Duodenal mucosa (tissue), 2 donors: ENCODE results near the gene OR6C3.
"Not testable (repeated sequence)": the region's sequence is repeated elsewhere in the genome, so short reads cannot be mapped to it uniquely, and the experiment has no call there.

Experiments used
- H3K27ac ChIP-seq: one replicate; pipeline ENCODE4 v1.7.0; 2013; ENCODE audit warnings: low read depth, low read length
- H3K27me3 ChIP-seq, 2 donors: one replicate each; pipeline ENCODE4 v1.7.0; 2013; ENCODE audit warnings: low read length in 2 of 2, control low read depth in 1 of 2; ENCODE audit not compliant: insufficient read depth in 2 of 2, control insufficient read depth in 1 of 2
- H3K36me3 ChIP-seq, 2 donors: one replicate each; pipeline ENCODE4 v1.7.0; 2013; ENCODE audit warnings: low read length in 2 of 2, control low read depth in 1 of 2; ENCODE audit not compliant: insufficient read depth in 2 of 2, control insufficient read depth in 1 of 2
- H3K4me1 ChIP-seq, 2 donors: one replicate each; pipeline ENCODE4 v1.7.0; 2013; ENCODE audit warnings: low read length in 2 of 2, control low read depth in 1 of 2; ENCODE audit not compliant: insufficient read depth in 2 of 2, control insufficient read depth in 1 of 2
- H3K4me3 ChIP-seq, 2 donors: one replicate each; pipeline ENCODE4 v1.7.0; 2013; ENCODE audit warnings: low read length in 2 of 2, low read depth in 1 of 2
- H3K9ac ChIP-seq, 2 donors: one replicate each; pipeline ENCODE4 v1.7.0; 2013; ENCODE audit warnings: low read length in 2 of 2, low read depth in 1 of 2
- H3K9me3 ChIP-seq, 2 donors: one replicate each; pipeline ENCODE4 v1.7.0; 2013; ENCODE audit warnings: low read length in 2 of 2, control low read depth in 1 of 2; ENCODE audit not compliant: control insufficient read depth in 1 of 2

Gene OR6C3

GRCh38 chr12:55330446-55330845 lies at the start of gene OR6C3:
Gene OR6C3 (plus strand): TSS chr12:55330746. CDS start chr12:55331701, 955 bp downstream.
- H3K4me3 ChIP-seq: no peak within 1 kb of the TSS
- no peaks in the 10 kb centered on the region for H3K9me3 ChIP-seq
- H3K36me3 ChIP-seq: no peaks in the 10 kb centered on the region
- H3K27ac ChIP-seq: no peak within 1 kb of the TSS
- H3K9ac ChIP-seq: no peak within 1 kb of the TSS
- H3K27me3 ChIP-seq: no peaks in the 10 kb centered on the region
- no peaks in the 10 kb centered on the region for H3K4me1 ChIP-seq

- H3K9me3 ChIP-seq: no peaks in the 10 kb centered on the region
- no peaks in the 10 kb centered on the region for H3K4me1 ChIP-seq
- H3K27ac ChIP-seq: no peak overlapping the region
- H3K36me3 ChIP-seq: no peaks in the 10 kb centered on the region
- H3K9ac ChIP-seq: no peak overlapping the region
- H3K4me3 ChIP-seq: no peak overlapping the region
- H3K27me3 ChIP-seq: no peaks in the 10 kb centered on the region
Observed at GRCh38 chr12:55280991-55281390, 49.6 kb upstream of the OR6C3 start.

DNA sequence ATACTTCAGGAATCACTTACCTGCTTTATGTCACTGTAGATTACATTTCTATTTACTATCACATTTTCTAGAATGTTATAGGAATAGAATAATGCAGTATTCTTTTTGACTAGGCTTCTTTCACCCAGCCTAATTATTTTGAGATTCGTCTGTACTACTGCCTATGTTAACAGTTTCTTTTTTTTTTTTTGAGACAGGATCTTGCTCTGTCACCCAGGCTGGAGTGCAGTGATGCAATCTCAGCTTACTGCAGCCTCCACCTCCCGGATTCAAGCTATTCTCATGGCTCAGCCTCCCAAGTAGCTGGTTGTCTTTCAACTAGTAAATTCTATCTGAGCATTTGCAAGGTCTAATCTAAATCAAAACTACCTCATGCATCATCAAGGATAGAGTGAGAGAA lies 40.5 kb upstream of the OR6C3 start:
- Histone ChIP-seq H3K27me3 (no peaks in the 10 kb centered on the region), H3K36me3 (no peaks in the 10 kb centered on the region), H3K9me3 (no peaks in the 10 kb centered on the region), H3K27ac (no peak overlapping the region), H3K9ac (no peak overlapping the region), H3K4me1 (no peaks in the 10 kb centered on the region), H3K4me3 (no peak overlapping the region)

DNA sequence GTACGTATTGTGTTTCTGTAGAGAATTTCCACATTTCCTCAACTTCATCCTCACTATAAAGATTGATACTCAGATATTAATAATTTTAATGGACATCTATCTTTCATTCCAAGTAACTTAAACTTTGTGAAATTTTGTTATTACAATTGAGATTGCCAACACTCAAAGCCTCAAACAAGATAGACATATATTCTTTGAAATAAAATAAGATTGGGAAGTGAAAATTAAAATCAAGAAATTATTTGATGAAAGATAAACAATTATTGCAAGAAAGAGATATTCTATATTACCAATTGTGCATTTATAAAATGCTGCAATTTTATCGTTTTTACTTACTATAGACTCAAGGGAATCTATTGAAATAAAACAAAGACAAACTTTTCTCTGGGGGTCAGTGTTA lies 34.1 kb upstream of the OR6C3 start, which contains the start of gene OR6C6:
Gene OR6C6, minus strand, starts transcription at position 101 of the 400 bp plus-strand sequence. CDS start 1,337 bp downstream, outside the sequence.
- no peaks in the 10 kb centered on the region for H3K27me3 ChIP-seq
- H3K27ac ChIP-seq: no peak within 1 kb of the TSS
- no peaks in the 10 kb centered on the region for H3K36me3 ChIP-seq
- H3K4me1 ChIP-seq: no peaks in the 10 kb centered on the region
- H3K9ac ChIP-seq: no peak within 1 kb of the TSS
- H3K4me3 ChIP-seq: no peak within 1 kb of the TSS
- H3K9me3 ChIP-seq: no peaks in the 10 kb centered on the region

- Histone ChIP-seq H3K9me3 (no peaks in the 10 kb centered on the region), H3K4me1 (no peaks in the 10 kb centered on the region), H3K36me3 (no peaks in the 10 kb centered on the region), H3K4me3 (no peak within 1 kb of the TSS), H3K27me3 (no peaks in the 10 kb centered on the region), H3K9ac (no peak within 1 kb of the TSS), H3K27ac (no peak within 1 kb of the TSS)
Observed at GRCh38 chr12:55314043-55314442, 16.5 kb upstream of the OR6C3 start, which contains the start of gene OR6C1. Gene OR6C1 (plus strand): TSS chr12:55314343. CDS start chr12:55320600, 6,257 bp downstream.

DNA sequence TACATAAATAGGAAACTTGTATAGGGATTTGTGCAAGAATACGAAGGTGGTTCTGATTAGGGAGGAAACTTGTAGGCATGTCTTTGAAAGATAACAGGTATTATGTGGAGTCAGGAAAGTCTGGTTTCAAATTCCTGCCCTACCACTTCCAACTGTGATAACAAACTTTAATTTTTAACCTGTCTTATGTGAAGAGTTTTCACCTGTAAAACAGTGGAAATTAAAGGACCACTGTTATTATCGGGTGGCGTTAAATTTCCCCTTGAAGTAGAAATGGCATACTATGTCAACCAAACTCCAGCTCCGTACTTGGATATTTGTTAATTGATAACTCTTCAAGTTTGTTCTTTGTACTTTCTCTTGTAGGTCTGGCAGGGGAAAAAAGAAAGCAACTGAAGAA lies 10.3 kb upstream of the OR6C3 start:
- H3K27me3 ChIP-seq: no peaks in the 10 kb centered on the region
- no peaks in the 10 kb centered on the region for H3K4me1 ChIP-seq
- H3K9ac ChIP-seq: no peak overlapping the region
- no peak overlapping the region for H3K27ac ChIP-seq
- H3K4me3 ChIP-seq: no peak overlapping the region
- no peaks in the 10 kb centered on the region for H3K36me3 ChIP-seq
- H3K9me3 ChIP-seq: no peaks in the 10 kb centered on the region

GRCh38 chr12:55325801-55326200 lies 4.7 kb upstream of the OR6C3 start:
- H3K27me3 ChIP-seq, H3K9me3 ChIP-seq, H3K4me1 ChIP-seq, H3K36me3 ChIP-seq, H3K4me3 ChIP-seq, H3K27ac ChIP-seq, H3K9ac ChIP-seq: not testable (repeated sequence)

- H3K27ac ChIP-seq: no peak overlapping the region
- no peaks in the 10 kb centered on the region for H3K27me3 ChIP-seq
- H3K4me1 ChIP-seq: no peaks in the 10 kb centered on the region
- H3K36me3 ChIP-seq: no peaks in the 10 kb centered on the region
- no peak overlapping the region for H3K4me3 ChIP-seq
- no peak overlapping the region for H3K9ac ChIP-seq
- no peaks in the 10 kb centered on the region for H3K9me3 ChIP-seq
Observed at GRCh38 chr12:55336002-55336401, 5.5 kb downstream of the OR6C3 start.

GRCh38 chr12:55355338-55355737 lies 24.8 kb downstream of the OR6C3 start:
- H3K9me3 ChIP-seq, H3K9ac ChIP-seq, H3K4me3 ChIP-seq, H3K27ac ChIP-seq, H3K4me1 ChIP-seq, H3K27me3 ChIP-seq, H3K36me3 ChIP-seq: not testable (repeated sequence)

GRCh38 chr12:55362675-55363074 lies 32.1 kb downstream of the OR6C3 start, which contains the start of gene OR6C75:
Gene OR6C75 (plus strand): TSS chr12:55362975. CDS start chr12:55365111, 2,136 bp downstream.
- Histone ChIP-seq H3K27ac (no peak within 1 kb of the TSS), H3K4me1 (no peaks in the 10 kb centered on the region), H3K9ac (no peak within 1 kb of the TSS), H3K27me3 (no peaks in the 10 kb centered on the region), H3K4me3 (no peak within 1 kb of the TSS), H3K36me3 (no peaks in the 10 kb centered on the region), H3K9me3 (no peaks in the 10 kb centered on the region)

- H3K36me3 ChIP-seq: no peaks in the 10 kb centered on the region
- no peak overlapping the region for H3K9ac ChIP-seq
- H3K4me3 ChIP-seq: no peak overlapping the region
- H3K27ac ChIP-seq: no peak overlapping the region
- H3K27me3 ChIP-seq: no peaks in the 10 kb centered on the region
- H3K9me3 ChIP-seq: no peaks in the 10 kb centered on the region
- no peaks in the 10 kb centered on the region for H3K4me1 ChIP-seq
Observed at GRCh38 chr12:55365086-55365485, 34.5 kb downstream of the OR6C3 start.
